NCI-H510A (cell line): ENCODE results near the gene YTHDF1.

Experiments used
- DNase-seq: peaks from one replicate; lab custom pipeline; 2025; lab: John Stamatoyannopoulos, UW

YTHDF1 gene

DNA sequence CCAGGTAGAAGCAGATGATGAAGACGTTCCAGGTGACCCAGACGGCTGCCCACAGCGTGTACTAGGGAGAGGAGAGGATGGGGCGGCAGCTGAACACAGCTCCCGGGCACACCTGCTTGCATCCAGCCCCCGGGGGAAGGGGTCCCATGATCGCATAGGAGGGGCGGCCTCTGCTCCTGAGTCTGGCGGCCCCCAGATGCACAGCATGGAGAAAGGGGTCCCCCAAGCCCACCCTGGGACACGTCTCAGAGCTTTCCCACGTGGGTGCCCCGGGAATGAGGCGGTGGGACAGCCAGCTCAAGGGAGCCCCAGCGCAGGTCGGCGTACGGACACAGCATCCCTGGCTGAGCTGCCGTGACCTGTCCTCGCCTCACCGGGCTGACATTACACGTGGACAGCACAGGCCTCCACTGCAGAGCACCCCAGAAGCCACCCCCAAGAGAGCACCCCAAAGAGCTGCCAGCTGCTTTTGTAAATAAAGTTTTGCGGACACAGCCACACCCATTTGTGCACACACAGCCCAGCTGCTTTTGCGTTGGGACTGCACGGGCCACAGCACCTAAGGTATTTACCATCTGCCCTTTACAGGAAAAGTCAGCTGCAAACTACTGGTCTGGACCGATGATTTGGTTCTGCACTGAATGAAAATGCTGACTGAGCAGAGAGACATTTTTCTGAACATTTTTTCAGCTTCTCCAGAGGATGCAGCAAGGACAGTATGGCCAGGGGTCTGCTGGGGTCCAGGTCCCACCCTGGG is 33.1 kb upstream of the YTHDF1 start:
- no peak for DNase-seq

DNA sequence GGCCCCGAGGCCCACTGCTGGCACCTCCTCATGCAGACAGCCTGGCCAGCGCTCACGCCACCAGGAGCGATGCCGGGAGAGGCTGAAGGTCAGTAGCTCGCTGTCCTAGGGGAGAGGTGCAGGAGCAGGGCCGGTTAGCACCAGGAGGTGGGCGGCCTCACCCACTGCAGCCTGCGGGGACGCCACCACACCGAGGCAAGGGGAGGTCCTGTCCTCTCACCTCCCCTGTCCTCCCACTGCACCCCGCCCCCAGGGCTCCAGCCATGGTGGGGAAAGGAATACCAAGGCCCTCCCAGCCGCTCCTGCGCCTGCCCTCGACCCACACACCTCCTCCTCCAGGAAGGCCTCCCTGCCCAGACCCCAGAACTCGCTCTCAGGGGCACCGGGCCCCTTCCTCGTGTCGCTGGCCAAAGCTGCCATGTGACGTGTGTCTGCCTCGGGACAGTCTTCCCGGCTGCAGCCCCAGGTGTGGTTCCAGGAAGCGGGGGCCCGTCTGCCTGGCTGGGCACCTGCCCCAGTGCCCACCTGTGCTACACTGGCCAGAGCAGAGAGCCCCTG is 31.8 kb upstream of the YTHDF1 start:
- no peak for DNase-seq

DNA sequence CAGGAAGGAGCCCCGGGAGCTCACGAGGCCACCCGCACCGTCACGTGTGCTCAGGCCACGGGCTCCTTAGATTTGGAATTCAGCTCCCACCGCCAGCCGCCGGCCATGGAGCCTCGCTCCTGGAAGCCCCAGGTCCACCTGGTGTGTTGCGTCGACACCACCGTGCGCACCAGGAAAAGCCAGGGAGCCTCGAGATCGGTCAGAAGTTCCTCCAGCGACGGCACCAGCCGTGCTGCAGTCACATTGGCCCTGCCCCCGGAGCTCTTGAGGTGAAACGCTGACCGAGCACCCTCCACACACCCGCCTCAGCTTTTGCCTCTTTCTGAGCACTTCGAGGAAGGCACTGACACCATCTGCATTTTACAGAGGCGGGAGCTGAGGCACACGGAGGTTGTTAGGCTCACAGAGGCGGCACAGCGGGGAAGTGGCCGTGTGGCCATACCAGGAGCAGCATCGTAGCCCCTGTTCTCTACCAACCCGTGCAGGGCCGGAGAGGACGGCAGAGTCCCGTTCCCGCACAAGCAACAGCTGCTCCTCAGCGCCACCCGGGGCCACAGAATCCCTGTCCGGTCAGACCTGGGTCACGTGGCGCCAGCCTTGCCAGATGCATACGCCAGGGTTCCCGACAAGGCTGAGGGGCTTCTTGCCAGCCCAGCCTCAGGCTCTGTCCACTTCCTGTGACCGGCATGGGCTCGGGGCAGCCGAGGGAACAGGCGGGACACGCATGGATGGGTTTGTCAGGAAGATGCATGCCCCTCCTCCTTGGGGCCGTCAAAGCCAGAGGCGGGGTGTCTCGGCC is 30.8 kb upstream of the YTHDF1 start:
- DNase-seq, result peak; percentile 22

GRCh38 chr20:63244468-63244867 is 28.5 kb upstream of the YTHDF1 start:
- no peak for DNase-seq

DNA sequence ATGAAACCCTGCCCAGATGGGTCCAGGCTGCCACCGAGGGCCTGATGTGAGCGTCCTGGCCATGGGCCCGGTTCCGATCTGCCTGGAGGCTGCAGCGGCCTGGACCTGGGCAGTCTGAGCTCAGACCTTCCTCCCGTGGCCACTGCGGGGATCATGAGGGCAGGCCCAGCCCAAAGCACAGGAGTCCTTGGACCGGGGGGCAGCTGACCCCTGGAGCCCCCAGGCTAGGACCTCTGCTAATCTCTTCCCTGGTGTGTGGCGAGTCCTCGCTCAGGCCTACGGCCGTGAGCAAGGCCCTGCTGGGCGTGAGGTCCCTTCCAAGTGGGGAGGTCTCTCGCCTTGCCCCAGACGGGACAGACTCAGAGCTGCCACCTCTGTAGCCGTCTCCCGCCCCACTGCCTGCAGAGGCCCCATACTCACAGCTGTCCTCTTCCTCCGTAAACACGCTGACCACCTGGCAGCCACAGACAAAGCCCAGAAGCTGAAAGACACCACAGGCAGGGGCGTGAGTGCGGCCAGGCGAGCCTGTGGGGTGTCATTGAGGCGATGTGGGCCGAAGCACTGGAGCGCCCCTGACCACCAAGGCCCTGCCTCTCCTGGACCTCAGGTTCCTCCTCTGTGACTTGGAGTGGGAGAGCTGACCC is 27.8 kb upstream of the YTHDF1 start:
- DNase-seq, result no peak

- DNase-seq, result no peak
These were observed 26.8 kb upstream of the YTHDF1 start for GRCh38 chr20:63242736-63243135.

DNA sequence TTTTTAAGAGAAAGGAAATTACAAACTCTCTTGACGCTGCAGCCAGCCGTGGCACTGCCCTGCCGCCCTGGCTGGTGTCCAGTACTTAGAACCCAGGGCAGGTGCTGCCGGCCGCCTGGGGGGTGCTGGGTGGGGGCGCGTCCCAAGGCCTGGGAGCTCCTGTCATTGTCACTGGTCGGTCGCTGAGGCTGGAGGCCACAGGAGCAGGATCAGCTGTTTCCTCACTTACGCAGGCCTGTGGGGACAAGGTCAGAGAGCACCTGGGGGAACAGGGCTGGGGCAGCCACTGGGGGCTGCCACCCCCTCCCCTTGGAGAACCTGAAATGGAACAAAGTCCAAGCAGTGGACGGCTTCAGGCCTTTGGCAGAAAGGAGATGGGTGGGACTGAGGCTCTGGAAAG is 25.3 kb upstream of the YTHDF1 start:
- no peak for DNase-seq

GRCh38 chr20:63240004-63240403 is 24.1 kb upstream of the YTHDF1 start:
- DNase-seq, result no peak

GRCh38 chr20:63239431-63239830 is 23.5 kb upstream of the YTHDF1 start:
- DNase-seq, result no peak

DNA sequence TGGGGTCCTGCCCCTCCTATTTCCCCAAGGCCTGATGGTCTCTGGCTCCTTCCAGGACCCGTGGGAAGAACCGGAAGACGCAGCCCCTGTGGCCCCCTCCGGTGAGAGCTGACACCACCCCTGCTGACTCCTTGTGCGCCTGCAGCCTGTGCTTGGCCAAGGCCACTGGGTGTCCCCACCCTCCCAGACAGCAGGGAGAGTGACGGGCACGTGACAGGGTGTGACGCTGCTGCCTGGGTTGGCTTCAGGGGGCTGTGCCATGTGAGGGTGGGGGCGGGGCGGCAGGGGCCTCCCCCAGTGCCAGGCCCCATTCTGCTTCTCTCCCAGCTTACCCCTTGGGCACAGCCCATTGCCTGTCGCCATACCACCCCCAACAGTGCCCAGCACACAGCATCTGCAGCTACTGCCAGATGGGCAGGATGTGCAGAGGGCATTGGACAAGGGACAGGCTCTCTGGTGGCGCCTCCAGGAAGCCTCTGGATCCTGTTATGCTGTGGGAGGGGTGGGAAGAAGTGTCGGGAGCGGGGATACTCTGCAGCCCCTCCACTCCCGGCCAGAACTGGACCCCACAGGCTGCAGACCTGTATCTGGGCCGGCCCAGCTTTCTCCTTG is 22.7 kb upstream of the YTHDF1 start:
- DNase-seq, result no peak

DNA sequence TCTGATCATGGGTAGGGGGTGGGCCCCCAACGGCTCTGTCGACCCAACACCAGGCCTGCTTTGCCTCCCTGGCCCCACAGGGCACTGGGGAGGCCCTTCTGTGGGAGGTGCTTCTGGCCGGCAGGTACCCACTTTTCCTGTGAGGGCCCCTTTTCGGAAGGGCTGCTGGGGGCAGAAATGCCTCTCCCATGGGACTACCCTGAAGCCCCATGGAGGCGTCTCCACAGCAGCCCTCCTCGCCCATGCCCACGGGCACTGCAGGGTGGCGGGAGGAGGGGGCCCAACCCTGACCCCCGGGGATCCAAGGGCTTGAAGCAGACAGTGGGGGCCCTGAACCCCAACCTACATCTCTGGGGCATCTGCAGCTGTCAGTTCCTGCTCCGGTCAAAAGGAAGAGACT is 22.1 kb upstream of the YTHDF1 start:
- DNase-seq, result no peak

- DNase-seq, result no peak
These were observed 20.3 kb upstream of the YTHDF1 start for GRCh38 chr20:63236116-63236837.

- DNase-seq, result no peak
These were observed 19.6 kb upstream of the YTHDF1 start, which contains the start of gene BIRC7 for GRCh38 chr20:63235399-63235983. BIRC7 (plus strand) TSS chr20:63235905; CDS start chr20:63236097, 192 bp downstream.

GRCh38 chr20:63234693-63235398 is 18.9 kb upstream of the YTHDF1 start:
- peak; percentile 18 for DNase-seq

- no peak for DNase-seq
These were observed 18.0 kb upstream of the YTHDF1 start for GRCh38 chr20:63233924-63234323.

GRCh38 chr20:63233061-63233344 is 17.1 kb upstream of the YTHDF1 start:
- no peak for DNase-seq

DNA sequence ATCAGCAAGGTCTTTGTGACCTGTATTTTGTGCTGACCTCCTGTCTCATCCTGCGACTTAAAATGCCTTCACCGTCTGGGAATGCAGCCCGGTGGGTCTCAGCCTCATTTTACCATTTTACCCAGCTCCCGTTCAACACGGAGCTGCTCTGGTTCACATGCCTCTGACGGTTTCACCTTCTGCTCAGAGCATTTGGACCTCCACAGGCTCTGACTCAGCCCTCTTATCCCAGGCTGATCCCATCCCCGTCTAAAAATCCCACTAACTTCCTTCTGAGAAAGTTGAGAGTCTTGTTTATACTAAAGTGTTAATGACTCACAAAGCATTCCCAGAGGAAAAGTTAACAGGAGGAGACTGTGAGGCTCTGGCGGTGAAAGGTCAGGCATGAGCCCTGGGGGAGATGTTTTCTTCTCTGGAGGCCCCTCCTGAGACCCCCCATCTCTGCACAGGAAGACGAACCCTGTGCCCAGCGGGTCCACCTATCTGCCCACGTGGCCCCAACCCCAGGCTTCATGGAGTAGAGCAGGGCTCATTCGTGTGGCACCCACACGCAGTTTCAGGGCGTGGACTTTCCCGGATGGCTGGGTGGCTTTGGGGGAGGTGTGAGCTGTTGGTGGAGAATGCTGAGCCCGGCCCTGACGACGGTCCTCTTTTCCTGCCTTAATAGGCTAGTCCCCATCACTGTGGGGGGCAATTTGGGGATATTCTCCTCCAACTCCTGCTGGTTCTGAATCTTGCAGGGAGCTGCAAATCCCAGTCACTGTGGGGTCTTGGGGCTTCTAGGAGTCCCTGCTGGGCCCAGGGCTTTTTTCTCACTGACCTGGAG is 16.5 kb upstream of the YTHDF1 start:
- no peak for DNase-seq

GRCh38 chr20:63230800-63231268 is 14.9 kb upstream of the YTHDF1 start:
- no peak for DNase-seq

DNA sequence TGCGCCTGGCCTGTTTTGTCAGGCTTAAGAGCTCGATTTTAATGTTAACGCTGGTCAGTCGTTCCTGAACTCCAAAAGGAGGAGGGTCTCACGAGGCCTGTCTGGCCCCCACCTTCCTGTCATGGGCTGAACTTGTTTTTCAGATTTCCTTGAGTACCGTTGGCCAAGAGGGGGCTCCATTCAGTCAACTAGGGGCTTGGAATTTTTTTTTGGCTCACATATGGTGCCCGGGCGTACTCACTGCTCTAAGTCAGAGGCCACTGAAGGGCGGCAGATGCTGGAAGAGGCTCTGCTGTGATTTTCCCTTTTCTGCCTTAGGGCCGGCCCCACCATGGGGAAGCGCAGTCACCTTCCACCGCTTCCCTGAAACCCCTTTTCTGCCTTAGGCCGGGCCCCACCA is 12.9 kb upstream of the YTHDF1 start:
- DNase-seq, result no peak

DNA sequence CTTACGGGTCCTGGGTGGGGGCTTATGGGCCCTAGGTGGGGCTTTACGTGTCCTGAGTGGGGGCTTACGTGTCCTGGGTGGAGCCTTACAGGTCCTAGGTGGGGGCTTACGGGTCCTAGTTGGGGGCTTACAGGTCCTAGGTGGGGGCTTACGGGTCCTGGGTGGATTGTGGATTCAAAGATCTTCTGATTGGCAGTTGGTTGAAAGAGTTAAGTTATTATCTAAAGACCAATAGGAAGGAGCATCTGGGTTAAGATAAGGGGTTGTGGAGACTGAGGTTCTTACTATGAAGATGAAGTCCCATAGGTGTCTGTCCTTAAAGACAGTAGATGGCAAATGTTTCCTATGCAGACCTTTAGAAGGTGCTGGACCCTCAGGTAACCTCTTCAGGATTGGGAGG is 11.3 kb upstream of the YTHDF1 start:
- no peak for DNase-seq
